DMS79 treated with DMSO at 0.1 percent for 48 hours (cell line): Measurements from ENCODE around the gene UNC13B.

Source experiments
- DNase-seq: peaks from one replicate; lab custom pipeline; 2025; lab: John Stamatoyannopoulos, UW

The UNC13B gene

DNA sequence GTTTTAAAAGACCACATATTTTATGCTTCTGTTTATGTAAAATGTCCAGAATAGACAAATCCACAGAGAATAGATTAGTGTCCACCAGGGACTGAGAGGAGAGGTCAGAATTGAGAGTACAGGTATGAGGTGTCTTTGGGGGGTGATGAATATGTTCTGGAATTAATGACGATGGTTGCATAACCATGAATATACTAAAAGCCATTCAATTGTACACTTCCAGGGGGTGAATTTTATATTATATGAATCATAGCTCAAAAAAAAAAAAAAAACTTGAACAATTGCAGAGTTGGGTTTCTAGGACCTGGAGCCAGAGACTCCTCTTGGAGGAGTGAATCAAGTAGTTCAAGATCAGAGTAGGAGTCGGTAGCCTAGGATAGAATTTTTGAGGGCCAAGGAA lies 270.3 kb downstream of the UNC13B start:
- no peak for DNase-seq

DNA sequence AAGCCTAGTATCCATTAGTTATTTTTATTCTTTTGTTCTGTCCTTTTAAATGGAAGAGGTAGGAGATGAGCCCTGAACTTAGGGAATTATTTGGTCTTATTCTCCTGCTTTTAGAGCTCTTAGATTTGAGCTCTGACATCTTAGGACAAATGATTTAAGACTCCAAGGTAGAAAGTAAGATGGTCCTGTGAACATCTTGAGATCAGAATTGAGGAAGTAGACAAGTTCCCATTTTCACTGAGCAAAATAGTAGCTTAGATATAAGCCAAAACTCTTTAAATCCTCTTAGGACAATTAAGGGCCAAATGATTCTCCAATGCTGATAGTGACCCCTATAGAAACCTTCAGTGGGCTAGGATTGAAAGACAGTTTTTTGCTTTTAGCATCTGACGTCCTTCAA lies 275.1 kb downstream of the UNC13B start:
- no peak for DNase-seq

DNA sequence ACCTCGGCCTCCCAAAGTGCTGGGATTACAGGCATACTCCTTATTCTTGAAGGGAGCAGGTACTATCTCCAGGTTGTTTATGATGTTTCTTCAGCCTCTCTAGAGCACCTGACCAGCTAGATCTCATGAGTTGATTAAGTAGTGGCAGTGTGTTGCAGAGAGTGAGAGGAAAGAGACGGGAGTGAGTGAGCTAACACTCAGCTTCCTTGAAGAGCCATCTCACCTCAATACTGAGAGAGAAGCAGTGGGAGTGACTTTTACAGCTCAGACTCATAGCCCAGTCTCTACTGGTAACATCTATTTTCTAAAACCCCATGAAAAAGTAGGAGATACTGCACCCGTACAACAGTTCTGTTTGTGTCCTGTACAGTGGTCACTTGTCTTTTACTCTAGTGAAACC lies 284.2 kb downstream of the UNC13B start:
- no peak for DNase-seq

DNA sequence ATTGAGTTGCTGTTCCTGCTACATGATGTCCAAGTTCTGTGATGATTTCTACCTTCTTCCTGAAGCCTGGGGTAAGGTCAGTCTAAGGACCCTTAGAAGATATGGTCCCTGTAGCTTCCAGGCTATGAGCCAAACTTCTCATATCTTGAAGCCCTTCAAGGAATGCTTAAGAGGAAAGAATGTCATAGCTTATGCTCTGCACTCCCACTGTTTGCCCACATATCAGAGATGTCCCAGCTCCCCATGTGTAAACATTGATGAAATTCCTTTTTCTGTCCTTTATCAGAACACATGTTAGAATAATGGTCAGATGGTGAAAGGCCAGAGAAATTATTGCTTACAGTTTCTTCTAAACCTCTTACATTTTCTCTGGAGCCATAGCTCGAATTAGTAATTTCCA lies 286.7 kb downstream of the UNC13B start:
- no peak for DNase-seq

DNA sequence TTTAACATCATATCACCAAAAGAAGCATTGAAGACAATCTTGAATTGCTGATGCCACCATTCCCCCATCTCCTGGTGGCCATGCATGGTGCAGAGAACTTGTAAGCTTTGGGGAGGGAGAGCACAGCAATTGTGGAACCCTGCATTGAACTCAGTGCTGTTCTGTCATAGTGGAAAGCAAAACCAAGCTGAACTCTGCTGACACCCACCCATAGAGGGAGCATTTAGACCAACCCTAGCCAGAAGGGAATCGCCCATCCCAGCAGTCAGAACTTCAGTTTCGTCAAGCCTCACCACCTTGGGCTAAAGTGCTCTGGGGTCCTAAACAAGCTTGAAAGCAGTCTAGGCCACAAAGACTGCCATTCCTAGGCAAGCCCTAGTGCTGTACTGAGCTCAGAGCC lies 290.7 kb downstream of the UNC13B start:
- DNase-seq, result no peak

DNA sequence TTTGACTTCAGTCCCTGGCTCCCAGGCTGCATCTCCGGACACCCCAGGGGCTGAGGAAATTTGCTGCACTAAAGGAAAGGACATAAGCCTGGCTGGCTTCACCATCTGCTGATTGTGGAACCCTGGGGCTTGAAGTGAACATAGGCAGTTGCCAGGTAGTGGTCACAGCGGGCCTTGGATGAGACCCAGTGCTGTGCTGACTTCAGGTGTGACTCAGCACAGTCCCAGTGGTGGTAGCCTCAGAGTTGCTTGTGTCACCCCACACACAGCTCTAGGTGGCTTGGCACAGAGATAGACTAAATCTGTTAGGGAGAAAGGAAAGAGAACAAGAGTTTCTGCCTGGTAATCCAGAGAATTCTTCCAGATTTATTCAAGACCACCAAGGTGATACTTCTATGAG lies 292.0 kb downstream of the UNC13B start:
- DNase-seq, result no peak
